K562 (cell line): ENCODE measurements around the gene EIF5. TPM values are rescaled to one million over a fixed set of nuclear protein-coding genes. Genes with fewer than 3 reads are reported as not detected.

ENCODE experiments used
- ATAC-seq: fragments of 200-7000 bp; cut with Tn5 transposase; 3 replicates; pipeline ENCODE4 v1.9.1; 2020; ENCODE audit warnings: moderate library complexity
- BruUV-seq: library from RNA; stranded (reverse); fragments of 400-500 nt; replicated peaks from 2 replicates; lab custom pipeline; 2021; lab: Mats Ljungman, UMichigan
- CTCF ChIA-PET: fragments of 300-600 bp; formaldehyde crosslinking; extraction: SDS; loops from one replicate; lab custom pipeline; 2021; ENCODE audit warnings: low intra/inter-chr PET ratio; lab: Yijun Ruan, JAX
- POLR2A ChIA-PET: fragments of 300-600, 350-650 bp; sonication (Branson Sonifier 250); formaldehyde crosslinking; extraction: SDS; loops from one replicate; lab custom pipeline; 2021; ENCODE audit warnings: antibody characterized with exemption, inconsistent platforms; lab: Yijun Ruan, JAX
- DNase-seq, 4 experiments: peaks; one replicate each; pipeline versions ENCODE4 v3.0.0 to v3.0.0-alpha.2; 2011 to 2018; ENCODE audit warnings: low spot score in 3 of 4, mixed read lengths in 3 of 4; ENCODE audit errors: extremely low read depth in 1 of 4
- FAIRE-seq: peaks from 2 replicates; lab custom pipeline; 2011; peaks lifted over from hg19 to GRCh38; lab: Jason Lieb, UNC
- H2AFZ ChIP-seq: 2 replicates; pipeline ENCODE4 v1.6.0; 2011; ENCODE audit warnings: low read depth, low read length, control low read depth, inconsistent platforms
- H3K27ac ChIP-seq: fragments of 200-600 bp; 3 replicates; pipeline ENCODE4 v1.8.0; 2011; ENCODE audit warnings: low read depth, mild to moderate bottlenecking, control low read depth, inconsistent platforms, low read length, moderate library complexity, mixed read lengths; ENCODE audit errors: extremely low read depth
- H3K27me3 ChIP-seq, 2 experiments: fragments of 300-600 bp in 1 of 2; 2 replicates in 1 of 2; 3 replicates in 1 of 2; pipeline versions ENCODE4 v1.6.0 to v1.8.0; 2011; ENCODE audit warnings: inconsistent platforms in 2 of 2, low read length in 2 of 2, mild to moderate bottlenecking in 1 of 2, mixed read lengths in 1 of 2, moderate library complexity in 1 of 2; ENCODE audit not compliant: control insufficient read depth in 2 of 2, insufficient read depth in 2 of 2
- H3K36me3 ChIP-seq: fragments of 300-600 bp; 3 replicates; pipeline ENCODE4 v1.8.0; 2011; ENCODE audit warnings: mild to moderate bottlenecking, low read length, inconsistent platforms; ENCODE audit not compliant: control insufficient read depth, insufficient read depth
- H3K4me1 ChIP-seq, 2 experiments: fragments of 200-600 bp in 1 of 2; replicated peaks in 1 of 2; 2 replicates in 1 of 2; 3 replicates in 1 of 2; pipeline versions ENCODE4 v1.5.1 to v1.8.0; 2011; ENCODE audit warnings: inconsistent platforms in 2 of 2, low read length in 2 of 2, mild to moderate bottlenecking in 1 of 2, mixed read lengths in 1 of 2, moderate library complexity in 1 of 2; ENCODE audit not compliant: control insufficient read depth in 2 of 2, insufficient read depth in 2 of 2
- H3K4me2 ChIP-seq: 2 replicates; pipeline ENCODE4 v1.6.1; 2011; ENCODE audit warnings: low read length, control low read depth, inconsistent platforms, mixed read lengths; ENCODE audit not compliant: insufficient read depth
- H3K4me3 ChIP-seq: fragments of 200-600 bp; sonication (generic), shearing (Covaris generic); 2 replicates; pipeline ENCODE4 v1.5.1; 2016; ENCODE audit warnings: control low read depth, inconsistent platforms
- H3K79me2 ChIP-seq: fragments of 200-600 bp; 3 replicates; pipeline ENCODE4 v1.8.0; 2011; ENCODE audit warnings: low read length, inconsistent platforms; ENCODE audit not compliant: control insufficient read depth, insufficient read depth
- H3K9ac ChIP-seq, 2 experiments: 2 replicates each; pipeline versions ENCODE4 v1.6.0 to v1.6.1; 2011; ENCODE audit warnings: low read depth in 2 of 2, low read length in 2 of 2, control low read depth in 1 of 2, inconsistent platforms in 1 of 2, mild to moderate bottlenecking in 1 of 2, mixed read lengths in 1 of 2; ENCODE audit not compliant: insufficient read depth in 1 of 2
- H3K9me1 ChIP-seq: one replicate; pipeline ENCODE4 v1.6.0; 2011; ENCODE audit warnings: inconsistent platforms, mild to moderate bottlenecking, low read length, moderate library complexity; ENCODE audit not compliant: control insufficient read depth, insufficient read depth
- H3K9me3 ChIP-seq: replicated peaks from 2 replicates; pipeline ENCODE4 v1.5.1; 2011; ENCODE audit warnings: low read depth, low read length, inconsistent platforms; ENCODE audit not compliant: control insufficient read depth, insufficient read depth
- H4K20me1 ChIP-seq: replicated peaks from 2 replicates; pipeline ENCODE4 v1.6.1; 2011; ENCODE audit warnings: low read length, inconsistent platforms, mixed read lengths; ENCODE audit not compliant: control insufficient read depth, insufficient read depth
- CBX1 ChIP-seq: sonication (generic); IDR thresholded peaks from 2 replicates; pipeline ENCODE4 v1.6.1; 2016; ENCODE audit warnings: antibody characterized with exemption, low read depth, mild to moderate bottlenecking
- COPS2 ChIP-seq: fragments of 450-650 bp; conservative IDR thresholded peaks from 2 replicates; pipeline ENCODE4 v1.6.1; 2016; ENCODE audit warnings: mild to moderate bottlenecking, moderate library complexity
- DIDO1 ChIP-seq: fragments of 450-650 bp; IDR thresholded peaks from 2 replicates; pipeline ENCODE4 v1.6.1; 2016; ENCODE audit warnings: low read depth, missing biosample characterization, missing genetic modification characterization
- DPF2 ChIP-seq: fragments of 450-650 bp; IDR thresholded peaks from 2 replicates; pipeline ENCODE4 v1.6.1; 2016
- LARP7 ChIP-seq: fragments of 450-650 bp; IDR thresholded peaks from 2 replicates; pipeline ENCODE4 v1.6.1; 2016
- MCM7 ChIP-seq, 2 experiments: fragments of 450-650 bp; IDR thresholded peaks; 2 replicates each; pipeline ENCODE4 v1.6.1; 2016 to 2018
- PTRF ChIP-seq: fragments of 450-650 bp; IDR thresholded peaks from 2 replicates; pipeline ENCODE4 v1.6.1; 2016; ENCODE audit warnings: mild to moderate bottlenecking, missing genetic modification characterization, missing compliant biosample characterization
- PYGO2 ChIP-seq: fragments of 450-650 bp; IDR thresholded peaks from 2 replicates; pipeline ENCODE4 v1.6.1; 2016; ENCODE audit warnings: mild to moderate bottlenecking, missing genetic modification characterization, moderate library complexity, missing compliant biosample characterization
- SLC30A9 ChIP-seq: fragments of 250-450 bp; sonication (Bioruptor Pico); IDR thresholded peaks from 2 replicates; pipeline ENCODE4 v1.8.0; 2022; ENCODE audit warnings: mild to moderate bottlenecking, moderate library complexity
- TCF7L2 ChIP-seq: fragments of 150-350 bp; IDR thresholded peaks from 2 replicates; pipeline ENCODE4 v1.6.1; 2016; ENCODE audit warnings: low read depth, mild to moderate bottlenecking, low read length, moderate library complexity
- TGIF2 ChIP-seq: sonication (generic); formaldehyde crosslinking; IDR thresholded peaks from 2 replicates; pipeline ENCODE4 v1.8.1; 2022; ENCODE audit warnings: mild to moderate bottlenecking, missing genetic modification reagents, moderate library complexity
- TRIM25 ChIP-seq: fragments of 450-650 bp; IDR thresholded peaks from 2 replicates; pipeline ENCODE4 v1.7.0; 2016; ENCODE audit warnings: borderline replicate concordance
- VEZF1 ChIP-seq: fragments of 200-800 bp; sonication (Bioruptor generic); IDR thresholded peaks from 2 replicates; pipeline ENCODE4 v1.6.1; 2017; ENCODE audit warnings: missing genetic modification characterization, missing compliant biosample characterization
- ZNF639 ChIP-seq, 2 experiments: fragments of 200-800 bp in 1 of 2; sonication (Bioruptor generic) in 1 of 2; sonication (generic) in 1 of 2; formaldehyde crosslinking in 1 of 2; IDR thresholded peaks in 1 of 2; conservative IDR thresholded peaks in 1 of 2; 2 replicates each; pipeline versions ENCODE4 v1.5.0 to v1.6.1; 2016 to 2020; ENCODE audit warnings: missing compliant biosample characterization in 1 of 2, missing genetic modification characterization in 1 of 2, missing genetic modification reagents in 1 of 2
- ZNF655 ChIP-seq: fragments of 250-450 bp; sonication (Bioruptor Pico); IDR thresholded peaks from 2 replicates; pipeline ENCODE4 v1.5.0; 2021
- WGBS: fragments of 100-300 bp; shearing (Covaris generic); methylation state at CpG from one replicate; pipeline ENCODE4 v1.1.6; 2016; ENCODE audit warnings: low coverage, mixed read lengths; ENCODE audit not compliant: insufficient coverage; ENCODE audit errors: missing lambda C conversion rate; 5-methylcytosine and 5-hydroxymethylcytosine counted together
- in situ Hi-C: fragments of 300-500 bp; cut with MboI; formaldehyde crosslinking; loops from 4 replicates; pipeline ENCODE4 v1.15.0; 2018; ENCODE audit warnings: inconsistent platforms, mixed read lengths
- intact Hi-C: fragments of 100-400 bp; cut with micrococcal nuclease; formaldehyde crosslinking; loops from 2 replicates; pipeline ENCODE4 v1.14.2; 2022
- polyA plus RNA-seq, 8 experiments: library from polyadenylated mRNA; depleted of rRNA in 4 of 8; stranded (reverse) in 5 of 8; unstranded in 3 of 8; fragments of >200 nt; fragmentation: Nextera tagmentation in 2 of 8; fragmentation: Illumina TruSeq in 1 of 8; extraction: Ambion mirVana in 2 of 8; extraction: Trizol in 1 of 8; gene quantifications; 2 replicates each; pipeline versions ENCODE4 v1.2.1 to v1.2.3, GENCODE V29; 2011 to 2014; ENCODE audit warnings: inconsistent platforms in 1 of 8, missing spikeins in 1 of 8
- total RNA-seq, 7 experiments: library from RNA; depleted of rRNA in 6 of 7; stranded (reverse); fragments of >200 nt in 6 of 7; fragmentation: Illumina TruSeq in 2 of 7; extraction: Trizol in 2 of 7; gene quantifications; 2 replicates each; pipeline versions ENCODE4 v1.2.1 to v1.2.3, GENCODE V29; 2011 to 2021; ENCODE audit warnings: low replicate concordance in 1 of 7

The EIF5 gene
- total and polyA plus RNA-seq, 9 of the 15 experiments (the other 6 are each of a cell fraction or from before 2014, with no cell fraction given): 92.7 to 442 (median 190) TPM

- Histone ChIP-seq H3K9ac (peak overlapping the region; percentile 48 to 77; a peak in 2 of 4 replicates), H3K4me2 (peak overlapping the region; percentile 64), H3K4me3 (no peak overlapping the region), H3K4me1 (peaks cover 27% of the 10 kb centered on the region in 2 experiments; a peak in 4 of 5 replicates), H2AFZ (peak overlapping the region; percentile 41), H3K9me3 (no peaks in the 10 kb centered on the region), H3K9me1 (no peaks in the 10 kb centered on the region), H3K79me2 (no peaks in the 10 kb centered on the region), H3K36me3 (no peaks in the 10 kb centered on the region), H4K20me1 (no peaks in the 10 kb centered on the region), H3K27me3 (no peaks in the 10 kb centered on the region), H3K27ac (peak overlapping the region; percentile 69)
- ATAC-seq (peak; percentile 99), FAIRE-seq (peak; percentile 100), DNase-seq (peak; percentile 62 to 94 (median 77))
- intact Hi-C loops: no loop called here
- POLR2A ChIA-PET: interaction anchor here (0.7 to 2.7 kb wide), 10 partner anchors 9 to 613 kb away, joined by 3 to 21 read pairs (median 8); partner anchors contain the start of gene EIF5
- CTCF ChIA-PET: no interaction called here
- 22% methylated on average over 10 of the region's 14 CpGs for WGBS
- in situ Hi-C loops: no loop called here
- BruUV-seq: no TSS peak
- TF ChIP-seq MCM7 (IDR thresholded peaks at IDR 0.05): no peak
- TF ChIP-seq VEZF1 (CRISPR knock-in tag): peak; percentile 78
- TF ChIP-seq PTRF (tag): no peak
- peak; percentile 15; the same call in 1 of the 2 replicates for TF ChIP-seq PYGO2 (tag)
- TF ChIP-seq TCF7L2: no peak
- no peak for TF ChIP-seq TGIF2 (CRISPR knock-in tag)
- TF ChIP-seq ZNF639 (CRISPR knock-in tag; conservative IDR thresholded peaks at IDR 0.05 in 1 of 2, IDR thresholded peaks at IDR 0.05 in 1 of 2): peak in 1 of 2 experiments; percentile 77; a peak in 1 of 4 replicates
- TF ChIP-seq DIDO1 (tag): no peak
- TF ChIP-seq CBX1: no peak
- TF ChIP-seq ZNF655 (CRISPR knock-in tag): no peak
- TF ChIP-seq DPF2: peak; percentile 97
- no peak for TF ChIP-seq SLC30A9
- TF ChIP-seq TRIM25: no peak
- no peak for TF ChIP-seq LARP7
- no peak for TF ChIP-seq COPS2
These were observed 44.2 kb downstream of the EIF5 start for GRCh38 chr14:103378038-103378854.
